H1 (cell line): ENCODE measurements around the gene CALML5. TPM values are rescaled to one million over a fixed set of nuclear protein-coding genes. Genes with fewer than 3 reads are reported as not detected.

Experiments used
- CTCF ChIA-PET: fragments of 300-600 bp; sonication (Branson Sonifier 250); formaldehyde crosslinking; loops from one replicate; lab custom pipeline; 2021; ENCODE audit not compliant: partially characterized antibody; lab: Charles Lee
- POLR2A ChIA-PET: fragments of 300-600 bp; sonication (Branson Sonifier 250); formaldehyde crosslinking; loops from one replicate; lab custom pipeline; 2021; ENCODE audit warnings: inconsistent platforms; ENCODE audit not compliant: partially characterized antibody; lab: Charles Lee
- DNase-seq, 2 experiments: peaks; one replicate each; pipeline versions ENCODE4 v3.0.0 to v3.0.0-alpha.2; 2010 to 2022; ENCODE audit warnings: low spot score in 2 of 2, low read depth in 1 of 2, mixed read lengths in 1 of 2
- FAIRE-seq: peaks from 2 replicates; lab custom pipeline; 2011; peaks lifted over from hg19 to GRCh38; lab: Jason Lieb, UNC
- H2AFZ ChIP-seq: 2 replicates; pipeline ENCODE4 v1.8.1; 2012; ENCODE audit warnings: low read length, inconsistent platforms
- H2AK5ac ChIP-seq: 2 replicates; pipeline ENCODE4 v1.6.1; 2013; ENCODE audit warnings: low read depth, low read length
- H2BK120ac ChIP-seq: replicated peaks from 2 replicates; pipeline ENCODE3; 2013; ENCODE audit warnings: low read depth, low read length, inconsistent platforms
- H2BK12ac ChIP-seq: 2 replicates; pipeline ENCODE4 v1.6.1; 2013; ENCODE audit warnings: low read depth, low read length
- H2BK15ac ChIP-seq: 2 replicates; pipeline ENCODE4 v1.6.1; 2013; ENCODE audit warnings: low read length
- H2BK20ac ChIP-seq: 2 replicates; pipeline ENCODE4 v1.6.1; 2013; ENCODE audit warnings: low read length
- H2BK5ac ChIP-seq: 2 replicates; pipeline ENCODE4 v1.6.1; 2013; ENCODE audit warnings: low read depth, low read length
- H3K14ac ChIP-seq: 2 replicates; pipeline ENCODE4 v1.6.1; 2013; ENCODE audit warnings: inconsistent platforms; ENCODE audit not compliant: insufficient read length
- H3K18ac ChIP-seq: 2 replicates; pipeline ENCODE4 v1.6.1; 2013; ENCODE audit warnings: low read length; ENCODE audit errors: extremely low read depth
- H3K23ac ChIP-seq: 2 replicates; pipeline ENCODE4 v1.6.1; 2013; ENCODE audit warnings: inconsistent platforms; ENCODE audit not compliant: insufficient read length
- H3K23me2 ChIP-seq: 2 replicates; pipeline ENCODE4 v1.6.1; 2013; ENCODE audit warnings: low read depth, low read length
- H3K27ac ChIP-seq: 2 replicates; pipeline ENCODE4 v1.6.1; 2011; ENCODE audit warnings: low read depth, low read length, inconsistent platforms
- H3K27me3 ChIP-seq, 4 experiments: replicated peaks in 1 of 4; 1 replicate in 1 of 4; 2 replicates in 3 of 4; pipeline versions ENCODE4 v1.6.1 to v1.8.1; 2011 to 2013; ENCODE audit warnings: low read length in 3 of 4, mild to moderate bottlenecking in 3 of 4, inconsistent platforms in 2 of 4, mixed read lengths in 2 of 4, moderate library complexity in 1 of 4; ENCODE audit not compliant: control insufficient read depth in 3 of 4, insufficient read depth in 3 of 4; ENCODE audit errors: extremely low read depth in 1 of 4
- H3K36me3 ChIP-seq, 4 experiments: 2 replicates each; pipeline versions ENCODE4 v1.6.1 to v1.8.1; 2011 to 2013; ENCODE audit warnings: mild to moderate bottlenecking in 4 of 4, low read length in 3 of 4, moderate library complexity in 2 of 4, control low read depth in 1 of 4, inconsistent platforms in 1 of 4; ENCODE audit not compliant: insufficient read depth in 4 of 4, control insufficient read depth in 2 of 4
- H3K4ac ChIP-seq: replicated peaks from 2 replicates; pipeline ENCODE3; 2013; ENCODE audit warnings: low read length, low read depth, mixed read lengths, inconsistent platforms; ENCODE audit not compliant: insufficient read length
- H3K4me1 ChIP-seq, 4 experiments: replicated peaks in 1 of 4; 1 replicate in 1 of 4; 2 replicates in 3 of 4; pipeline versions ENCODE4 v1.6.1 to v1.8.1; 2011 to 2013; ENCODE audit warnings: low read length in 3 of 4, inconsistent platforms in 2 of 4, mixed read lengths in 1 of 4; ENCODE audit not compliant: insufficient read depth in 4 of 4, control insufficient read depth in 3 of 4
- H3K4me2 ChIP-seq, 2 experiments: 2 replicates each; pipeline versions ENCODE4 v1.6.1 to v1.8.1; 2011 to 2013; ENCODE audit warnings: low read depth in 2 of 2, low read length in 2 of 2, control low read depth in 1 of 2, inconsistent platforms in 1 of 2, mild to moderate bottlenecking in 1 of 2; ENCODE audit not compliant: insufficient read depth in 1 of 2
- H3K4me3 ChIP-seq, 4 experiments: fragments of 200-600, 300-600 bp in 1 of 4; sonication (generic), shearing (Covaris generic), sonication (Bioruptor Twin) in 1 of 4; 2 replicates each; pipeline versions ENCODE4 v1.5.1 to v1.8.1; 2011 to 2016; ENCODE audit warnings: low read length in 4 of 4, low read depth in 3 of 4, control low read depth in 2 of 4, inconsistent platforms in 2 of 4, mild to moderate bottlenecking in 2 of 4, mixed read lengths in 1 of 4, moderate library complexity in 1 of 4; ENCODE audit not compliant: insufficient read depth in 2 of 4; ENCODE audit errors: extremely low read depth in 1 of 4
- H3K56ac ChIP-seq: replicated peaks from 2 replicates; pipeline ENCODE3; 2013; ENCODE audit warnings: low read depth, mild to moderate bottlenecking, mixed read lengths, low read length, inconsistent platforms; ENCODE audit not compliant: insufficient read length
- H3K79me1 ChIP-seq: 2 replicates; pipeline ENCODE4 v1.6.1; 2013; ENCODE audit warnings: low read depth, low read length, control low read depth
- H3K79me2 ChIP-seq, 2 experiments: 2 replicates each; pipeline versions ENCODE4 v1.6.1 to v1.8.1; 2012 to 2013; ENCODE audit warnings: low read length in 2 of 2, mild to moderate bottlenecking in 2 of 2, inconsistent platforms in 1 of 2; ENCODE audit not compliant: insufficient read depth in 2 of 2, control insufficient read depth in 1 of 2
- H3K9ac ChIP-seq, 4 experiments: replicated peaks in 1 of 4; 1 replicate in 1 of 4; 2 replicates in 3 of 4; pipeline versions ENCODE4 v1.6.1 to v1.8.1; 2011 to 2013; ENCODE audit warnings: low read depth in 3 of 4, low read length in 3 of 4, control low read depth in 2 of 4, mild to moderate bottlenecking in 2 of 4, moderate library complexity in 2 of 4, inconsistent platforms in 1 of 4; ENCODE audit errors: extremely low read depth in 1 of 4
- H3K9me3 ChIP-seq, 2 experiments: 2 replicates each; pipeline versions ENCODE4 v1.6.1 to v1.8.1; 2012 to 2013; ENCODE audit warnings: mild to moderate bottlenecking in 2 of 2, moderate library complexity in 2 of 2, control low read depth in 1 of 2, inconsistent platforms in 1 of 2, low read depth in 1 of 2, low read length in 1 of 2, mixed read lengths in 1 of 2; ENCODE audit not compliant: insufficient read depth in 2 of 2
- H4K20me1 ChIP-seq, 2 experiments: replicated peaks in 1 of 2; 2 replicates each; pipeline versions ENCODE3 to v1.8.1; 2011 to 2013; ENCODE audit warnings: inconsistent platforms in 2 of 2, low read length in 2 of 2, mild to moderate bottlenecking in 1 of 2; ENCODE audit not compliant: insufficient read depth in 2 of 2, control insufficient read depth in 1 of 2
- H4K5ac ChIP-seq: 2 replicates; pipeline ENCODE4 v1.6.1; 2013; ENCODE audit warnings: low read length, low read depth, mixed read lengths, inconsistent platforms; ENCODE audit not compliant: insufficient read length
- H4K8ac ChIP-seq: 2 replicates; pipeline ENCODE4 v1.8.0; 2013; ENCODE audit warnings: mild to moderate bottlenecking, moderate library complexity, low read length, inconsistent platforms; ENCODE audit not compliant: insufficient read depth; ENCODE audit errors: extremely low read depth
- H4K91ac ChIP-seq: replicated peaks from 2 replicates; pipeline ENCODE3; 2013; ENCODE audit warnings: low read length, mixed read lengths, inconsistent platforms; ENCODE audit not compliant: insufficient read length
- ATF2 ChIP-seq: IDR thresholded peaks from 2 replicates; pipeline ENCODE4 v1.6.1; 2012; ENCODE audit warnings: low read length, inconsistent platforms
- CREB1 ChIP-seq: IDR thresholded peaks from 2 replicates; pipeline ENCODE4 v1.6.1; 2012; ENCODE audit warnings: inconsistent platforms
- JUND ChIP-seq: IDR thresholded peaks from 2 replicates; pipeline ENCODE4 v1.6.1; 2011; ENCODE audit warnings: mild to moderate bottlenecking, improper control_type of control experiment, low read length
- KDM4A ChIP-seq: IDR thresholded peaks from one replicate; pipeline ENCODE4 v1.7.1; 2012; ENCODE audit warnings: low read depth, mild to moderate bottlenecking, moderate library complexity, low read length, inconsistent platforms; ENCODE audit not compliant: severe bottlenecking
- SIRT6 ChIP-seq: IDR thresholded peaks from one replicate; pipeline ENCODE4 v1.7.1; 2012; ENCODE audit warnings: low read length, inconsistent platforms
- SP1 ChIP-seq: IDR thresholded peaks from 2 replicates; pipeline ENCODE4 v1.6.1; 2011; ENCODE audit warnings: low read depth, low read length
- YY1 ChIP-seq: IDR thresholded peaks from 2 replicates; pipeline ENCODE4 v1.6.1; 2011; ENCODE audit warnings: low read depth, mild to moderate bottlenecking, low read length
- WGBS, 2 experiments: shearing (Covaris generic) in 1 of 2; methylation state at CpG; one replicate each; pipeline versions ENCODE4 v1.1.6 to v1.1.7; 2013 to 2015; ENCODE audit warnings: low lambda C conversion rate in 2 of 2, mixed read lengths in 2 of 2, inconsistent platforms in 1 of 2, low coverage in 1 of 2, missing lambda C conversion rate in 1 of 2; ENCODE audit not compliant: insufficient replicate concordance in 2 of 2, insufficient coverage in 1 of 2, insufficient read length in 1 of 2; ENCODE audit errors: extremely low coverage in 1 of 2, missing lambda C conversion rate in 1 of 2; 5-methylcytosine and 5-hydroxymethylcytosine counted together
- polyA plus RNA-seq, 7 experiments: library from polyadenylated mRNA; depleted of rRNA in 3 of 7; stranded (reverse) in 5 of 7; unstranded in 2 of 7; fragments of >200 nt in 5 of 7; fragments of 200-250 nt in 2 of 7; gene quantifications; 1 replicate in 5 of 7; 2 replicates in 1 of 7; 4 replicates in 1 of 7; pipeline versions ENCODE4 v1.2.1 to v1.2.3, GENCODE V29; 2011 to 2013; ENCODE audit warnings: missing spikeins in 2 of 7, mixed read lengths in 2 of 7
- total RNA-seq: library from RNA; stranded (reverse); fragmentation: NEBNext Ultra II Directional; extraction: Animal tissue kit (Norgen Biotek cat#: 25700); gene quantifications from 2 replicates; pipeline ENCODE4 v1.2.1, GENCODE V29; 2021

The CALML5 gene
- total and polyA plus RNA-seq, 2 of the 8 experiments (the other 6 are each of a cell fraction or from before 2014, with no cell fraction given): not detected

- H2BK120ac ChIP-seq: no peak overlapping the region
- peaks cover 5 to 44% (median 34%) of the 10 kb centered on the region in 4 experiments for H3K36me3 ChIP-seq
- H2AK5ac ChIP-seq: no peak overlapping the region
- no peak overlapping the region for H3K9ac ChIP-seq
- H2BK12ac ChIP-seq: no peak overlapping the region
- peaks cover 5% of the 10 kb centered on the region; the same call in 1 of the 2 replicates for H3K23me2 ChIP-seq
- H2BK5ac ChIP-seq: no peak overlapping the region
- no peak overlapping the region for H3K4me2 ChIP-seq
- no peaks in the 10 kb centered on the region for H4K20me1 ChIP-seq
- H3K4me1 ChIP-seq: peaks cover 2 to 9% (median 5%) of the 10 kb centered on the region in 4 experiments
- H3K4ac ChIP-seq: no peak overlapping the region
- H4K5ac ChIP-seq: no peak overlapping the region
- ChIA-PET POLR2A (interaction anchor here (0.9 to 4.6 kb wide), 6 partner anchors 14 to 96 kb away, joined by 3 to 44 read pairs (median 5); partner anchors contain the start of gene CALML3), CTCF (interaction anchor here (0.9 to 4.7 kb wide), 9 partner anchors 14 to 169 kb away, joined by 3 to 25 read pairs (median 5); no protein-coding TSS in a partner anchor)
- no peak overlapping the region for H2AFZ ChIP-seq
- no peak overlapping the region for H4K91ac ChIP-seq
- no peak overlapping the region for H3K27ac ChIP-seq
- no peak overlapping the region for H3K14ac ChIP-seq
- no peak for DNase-seq
- H2BK20ac ChIP-seq: no peak overlapping the region
- H3K79me1 ChIP-seq: no peaks in the 10 kb centered on the region
- no peak overlapping the region for H3K56ac ChIP-seq
- H4K8ac ChIP-seq: no peak overlapping the region
- H3K18ac ChIP-seq: no peak overlapping the region
- H3K79me2 ChIP-seq: no peaks in the 10 kb centered on the region
- no peak overlapping the region for H3K23ac ChIP-seq
- no peak for TF ChIP-seq ATF2
- no peak for TF ChIP-seq YY1
- TF ChIP-seq CREB1: no peak
- TF ChIP-seq KDM4A: no peak
- TF ChIP-seq SIRT6: no peak
- no peak for TF ChIP-seq SP1
- no peak for TF ChIP-seq JUND
- H3K9me3 ChIP-seq: no peaks in the 10 kb centered on the region
- no peaks in the 10 kb centered on the region for H3K27me3 ChIP-seq
- no peak for FAIRE-seq
- H3K4me3 ChIP-seq: no peak overlapping the region
- no peak overlapping the region for H2BK15ac ChIP-seq
- WGBS, 2 experiments: 90% methylated on average over 4 of the region's 4 CpGs; no CpG with 5 or more reads in 1 of the 2 experiments
Measured at GRCh38 chr10:5461203-5461588, 38.2 kb downstream of the CALML5 start.
